GM18867 (cell line): ENCODE results near the gene GARNL3.

ENCODE experiments used
- ATAC-seq: cut with Tn5 transposase; IDR thresholded peaks from one replicate; pipeline ENCODE4 v1.9.1; 2021; ENCODE audit warnings: mild to moderate bottlenecking, moderate library complexity; ENCODE audit not compliant: unreplicated experiment

Gene GARNL3

DNA sequence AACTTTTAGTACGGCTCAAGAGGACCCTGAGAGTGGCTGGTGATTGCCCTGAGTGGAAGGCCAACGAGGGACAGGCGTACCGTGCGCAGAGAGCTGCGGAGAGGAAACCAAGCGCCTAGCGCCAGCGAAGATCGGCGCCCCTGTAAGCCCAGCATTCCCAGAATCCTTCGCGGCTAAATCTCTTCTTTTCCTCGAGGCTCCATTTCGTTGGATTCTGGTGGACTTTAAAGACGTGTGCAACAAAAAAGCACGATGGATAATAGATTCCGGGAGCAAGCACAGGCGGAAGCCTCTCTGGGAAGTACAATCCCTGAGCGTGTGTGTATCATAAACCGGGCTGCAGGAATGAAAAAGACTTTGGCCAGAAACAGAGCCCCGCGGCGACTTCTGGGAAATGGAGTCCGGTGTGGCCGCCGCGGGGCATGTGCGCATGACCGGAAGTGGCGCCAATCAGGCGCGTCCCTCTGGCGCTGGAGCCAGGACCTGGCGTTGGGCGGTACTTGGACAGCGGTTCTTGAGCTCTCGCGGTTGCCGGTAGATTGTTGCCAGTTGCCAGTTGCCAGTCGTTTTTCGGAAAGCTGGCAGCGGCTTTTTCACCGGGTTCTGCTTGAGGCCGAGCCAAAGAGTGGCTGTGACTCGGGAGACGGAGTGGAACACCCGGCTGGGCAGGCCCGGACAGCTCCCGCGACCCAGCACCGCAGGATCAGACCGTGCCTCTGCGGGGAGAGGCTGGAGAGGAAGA is 159.5 kb downstream of the GARNL3 start, which contains the start of gene ZNF79:
ZNF79 (plus strand) TSS at position 449 of the 742 bp plus-strand sequence. CDS start 406 bp downstream, outside the sequence.
- peak; percentile 84 for ATAC-seq

DNA sequence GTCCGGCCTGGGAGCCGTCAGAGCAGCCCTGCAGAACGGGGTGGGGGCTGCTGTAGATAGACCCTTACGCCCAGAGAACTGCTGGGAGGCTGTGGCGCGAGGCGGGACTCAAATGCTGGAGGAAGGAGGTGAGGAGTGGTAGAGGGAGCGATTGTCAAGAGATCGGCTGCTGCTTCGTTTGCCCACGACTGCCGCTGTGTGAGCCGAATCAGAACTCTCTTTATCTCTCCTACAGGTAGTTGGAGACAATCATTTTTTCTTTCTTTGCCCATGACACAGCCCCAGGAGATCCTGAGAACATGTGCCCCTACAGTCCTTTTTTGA is 160.1 kb downstream of the GARNL3 start:
- ATAC-seq: no peak

DNA sequence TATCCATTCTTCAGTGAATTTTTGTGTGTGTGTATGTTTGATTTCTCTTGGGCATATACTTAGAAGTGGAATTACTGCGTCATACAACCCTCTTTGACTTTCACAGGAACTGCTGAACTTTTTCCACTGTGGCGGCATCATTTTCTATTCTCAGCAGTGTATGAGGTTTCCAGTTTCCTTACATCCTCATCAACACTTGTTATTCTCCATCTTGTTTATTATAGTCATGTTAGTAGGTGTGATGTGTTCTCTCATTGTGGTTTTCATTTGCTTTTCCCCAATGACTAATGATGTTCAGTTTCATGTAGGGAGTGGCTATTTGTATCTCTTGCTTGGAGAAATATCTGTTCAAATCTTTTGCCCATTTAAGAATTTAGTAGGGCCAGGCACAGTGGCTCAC is 162.2 kb downstream of the GARNL3 start:
- ATAC-seq: no peak

DNA sequence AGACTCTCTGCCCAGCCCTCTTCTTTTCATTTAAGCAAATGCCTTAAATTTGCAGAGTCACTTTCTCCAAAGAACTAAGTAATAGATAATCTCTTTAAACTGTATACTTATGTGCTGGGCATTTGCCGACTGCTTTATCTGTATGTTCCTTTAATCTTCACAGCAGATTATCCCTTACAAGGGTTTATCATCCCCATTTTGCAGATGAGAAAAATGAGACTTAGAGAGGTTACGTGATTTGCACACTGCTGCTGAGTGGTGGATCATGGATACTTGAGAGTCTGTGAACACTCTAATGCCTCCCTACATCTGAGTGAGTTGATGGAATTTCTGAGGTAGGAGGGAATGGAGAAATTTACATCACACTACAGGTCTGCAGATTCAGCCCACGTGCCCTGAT is 163.8 kb downstream of the GARNL3 start:
- no peak for ATAC-seq

DNA sequence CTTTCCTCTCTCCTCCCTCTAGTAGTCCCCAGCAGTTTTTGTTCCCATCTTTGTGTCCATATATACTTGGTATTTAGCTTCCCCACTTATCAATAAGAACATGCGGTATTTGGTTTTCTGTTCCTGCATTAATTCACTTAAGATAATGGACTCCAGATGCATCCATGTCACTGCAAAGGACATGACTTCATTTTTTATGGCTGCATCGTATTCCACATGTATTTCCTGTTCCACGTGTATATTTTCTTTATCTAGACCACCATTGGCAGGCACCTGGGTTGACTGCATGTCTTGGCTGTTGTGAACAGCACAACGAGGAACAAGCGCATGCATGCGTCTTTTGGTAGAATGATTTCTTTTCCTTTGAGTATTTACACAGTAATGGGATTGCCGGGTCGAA is 165.8 kb downstream of the GARNL3 start:
- no peak for ATAC-seq

DNA sequence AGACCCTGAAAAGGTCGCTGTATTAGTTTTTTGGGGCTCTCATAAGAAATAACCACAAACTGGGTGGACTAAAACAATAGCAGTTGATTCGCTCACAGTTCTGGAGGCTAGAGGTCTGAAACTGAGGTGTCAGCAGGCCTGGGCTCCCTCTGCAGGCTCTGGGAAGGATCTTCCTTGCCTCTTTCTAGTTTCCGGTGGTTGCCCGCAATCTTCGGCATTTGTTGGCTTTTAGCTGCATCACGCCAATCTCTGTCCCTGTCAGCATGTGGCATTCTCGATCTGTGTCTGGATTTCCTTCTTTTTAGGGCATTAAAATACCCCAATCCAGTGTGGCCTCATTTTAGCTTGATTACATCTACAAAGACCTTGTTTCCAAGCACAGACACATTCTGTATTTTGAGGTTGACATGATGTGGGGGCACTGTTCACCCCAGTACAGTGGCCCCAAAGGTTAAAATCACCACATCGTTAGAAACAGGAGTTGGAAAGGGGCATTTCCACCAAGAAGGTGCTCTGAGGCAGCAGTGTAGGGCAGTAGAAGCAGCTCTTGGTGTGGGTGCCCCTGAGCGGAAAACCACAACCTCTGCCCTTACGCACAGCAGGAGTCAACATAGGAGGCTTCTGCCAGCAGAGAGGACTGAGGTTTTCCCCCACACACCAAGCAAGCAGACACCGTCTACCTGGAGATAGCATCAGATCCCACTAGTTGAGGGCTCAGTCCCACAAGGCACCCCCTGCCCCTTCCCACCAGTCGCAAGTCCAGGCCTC is 173.1 kb downstream of the GARNL3 start:
- no peak for ATAC-seq

DNA sequence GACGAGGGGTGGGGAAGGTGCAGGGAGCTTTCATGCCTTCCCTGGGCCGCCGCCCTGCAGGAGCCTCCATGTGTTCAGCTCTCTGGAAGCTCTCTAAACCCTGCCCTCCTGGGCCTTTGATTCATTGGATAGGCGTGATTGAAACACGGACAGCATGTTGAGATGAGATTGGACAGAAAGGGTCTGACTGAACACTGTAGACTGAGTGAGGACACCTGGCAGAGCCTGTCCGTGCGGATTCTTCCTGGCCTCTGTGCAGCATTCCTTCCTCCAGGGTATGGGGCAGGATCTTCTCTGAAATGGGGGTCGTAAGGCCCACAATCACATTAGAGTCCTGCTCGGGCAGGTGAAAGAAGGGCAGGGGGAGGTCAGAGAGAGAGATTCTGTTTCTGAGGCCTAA is 173.8 kb downstream of the GARNL3 start:
- no peak for ATAC-seq
